GM12873 (cell line): Measurements from ENCODE around the gene DOP1A.
A peak's percentile ranks its signal among the peaks of the same experiment; 100 is the strongest.

Source experiments
- TF ChIP-seq, protein P1 (sequence below): IDR thresholded peaks from 2 replicates; pipeline ENCODE4 v1.5.1; 2012; ENCODE audit warnings: low read depth, mild to moderate bottlenecking, moderate library complexity, low read length, control low read depth; ENCODE audit not compliant: insufficient read depth; ENCODE audit errors: missing control alignments

DOP1A gene

DNA sequence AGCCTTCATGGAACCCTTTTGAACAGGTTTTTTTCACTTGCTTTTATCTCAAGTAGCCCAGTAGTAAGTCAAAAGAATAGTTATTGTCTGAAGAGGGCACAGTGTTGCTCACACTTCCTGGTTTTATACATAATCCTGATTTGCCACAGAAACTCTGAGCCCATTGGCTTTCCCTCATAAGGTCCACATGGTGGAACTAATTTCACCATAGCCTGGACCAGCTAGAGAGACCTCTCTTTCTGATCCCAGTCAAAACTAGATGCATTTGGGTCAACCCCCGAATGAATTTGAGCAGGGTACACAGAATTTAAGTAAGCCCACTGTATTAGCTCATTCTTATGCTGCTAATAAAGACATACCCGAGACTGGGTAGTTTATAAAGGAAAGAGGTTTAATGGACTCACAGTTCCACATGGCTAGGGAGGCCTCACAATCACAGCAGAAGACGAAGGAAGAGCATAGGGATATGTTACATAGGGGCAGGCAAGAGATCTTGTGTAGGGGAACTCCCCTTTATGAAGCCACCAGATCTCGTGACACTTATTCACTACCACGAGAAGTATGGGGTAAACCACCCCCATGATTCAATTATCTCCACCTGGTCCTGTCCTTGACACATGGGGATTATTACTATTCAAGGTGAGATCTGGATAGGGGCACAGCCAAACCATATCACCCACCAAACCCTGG is 131.8 kb downstream of the DOP1A start:
- TF ChIP-seq, protein P1, sequence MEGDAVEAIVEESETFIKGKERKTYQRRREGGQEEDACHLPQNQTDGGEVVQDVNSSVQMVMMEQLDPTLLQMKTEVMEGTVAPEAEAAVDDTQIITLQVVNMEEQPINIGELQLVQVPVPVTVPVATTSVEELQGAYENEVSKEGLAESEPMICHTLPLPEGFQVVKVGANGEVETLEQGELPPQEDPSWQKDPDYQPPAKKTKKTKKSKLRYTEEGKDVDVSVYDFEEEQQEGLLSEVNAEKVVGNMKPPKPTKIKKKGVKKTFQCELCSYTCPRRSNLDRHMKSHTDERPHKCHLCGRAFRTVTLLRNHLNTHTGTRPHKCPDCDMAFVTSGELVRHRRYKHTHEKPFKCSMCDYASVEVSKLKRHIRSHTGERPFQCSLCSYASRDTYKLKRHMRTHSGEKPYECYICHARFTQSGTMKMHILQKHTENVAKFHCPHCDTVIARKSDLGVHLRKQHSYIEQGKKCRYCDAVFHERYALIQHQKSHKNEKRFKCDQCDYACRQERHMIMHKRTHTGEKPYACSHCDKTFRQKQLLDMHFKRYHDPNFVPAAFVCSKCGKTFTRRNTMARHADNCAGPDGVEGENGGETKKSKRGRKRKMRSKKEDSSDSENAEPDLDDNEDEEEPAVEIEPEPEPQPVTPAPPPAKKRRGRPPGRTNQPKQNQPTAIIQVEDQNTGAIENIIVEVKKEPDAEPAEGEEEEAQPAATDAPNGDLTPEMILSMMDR, result no peak

DNA sequence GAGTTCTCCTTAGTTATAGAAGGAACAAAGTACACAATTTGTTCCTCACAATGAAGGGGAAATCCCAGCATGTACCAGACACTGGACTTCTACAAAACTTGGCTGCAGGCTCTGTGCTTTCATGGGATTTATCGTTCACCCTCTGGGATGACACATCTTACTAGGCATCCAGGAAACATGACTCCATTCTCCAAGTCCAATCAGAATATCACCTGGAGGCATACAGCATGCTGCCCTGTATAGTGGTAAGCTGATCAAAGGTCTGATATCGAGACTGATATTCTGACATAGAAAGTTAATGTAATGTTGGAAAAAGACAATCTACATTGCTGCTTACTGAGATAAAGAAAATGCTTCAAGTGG is 132.4 kb downstream of the DOP1A start:
- TF ChIP-seq, protein P1, result no peak

DNA sequence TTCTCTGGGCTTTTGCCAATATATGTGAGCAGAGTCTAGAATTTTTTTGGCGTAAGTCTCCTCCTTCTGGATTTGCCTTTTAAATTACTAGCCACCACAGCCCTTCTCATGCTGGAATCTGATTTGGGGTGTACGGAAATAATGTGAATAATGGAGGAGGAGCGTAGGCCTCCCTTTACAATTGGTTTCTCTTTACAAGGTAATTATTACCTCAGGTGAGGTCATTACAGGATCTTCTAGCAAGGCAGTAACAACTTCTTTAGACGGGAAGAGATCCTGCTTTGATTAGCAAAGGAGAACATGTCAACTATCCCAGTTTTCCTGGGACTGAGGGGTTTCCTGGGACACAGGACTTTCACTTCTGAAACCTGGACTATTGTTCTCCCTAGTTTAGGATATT is 134.6 kb downstream of the DOP1A start:
- TF ChIP-seq, protein P1, result no peak

DNA sequence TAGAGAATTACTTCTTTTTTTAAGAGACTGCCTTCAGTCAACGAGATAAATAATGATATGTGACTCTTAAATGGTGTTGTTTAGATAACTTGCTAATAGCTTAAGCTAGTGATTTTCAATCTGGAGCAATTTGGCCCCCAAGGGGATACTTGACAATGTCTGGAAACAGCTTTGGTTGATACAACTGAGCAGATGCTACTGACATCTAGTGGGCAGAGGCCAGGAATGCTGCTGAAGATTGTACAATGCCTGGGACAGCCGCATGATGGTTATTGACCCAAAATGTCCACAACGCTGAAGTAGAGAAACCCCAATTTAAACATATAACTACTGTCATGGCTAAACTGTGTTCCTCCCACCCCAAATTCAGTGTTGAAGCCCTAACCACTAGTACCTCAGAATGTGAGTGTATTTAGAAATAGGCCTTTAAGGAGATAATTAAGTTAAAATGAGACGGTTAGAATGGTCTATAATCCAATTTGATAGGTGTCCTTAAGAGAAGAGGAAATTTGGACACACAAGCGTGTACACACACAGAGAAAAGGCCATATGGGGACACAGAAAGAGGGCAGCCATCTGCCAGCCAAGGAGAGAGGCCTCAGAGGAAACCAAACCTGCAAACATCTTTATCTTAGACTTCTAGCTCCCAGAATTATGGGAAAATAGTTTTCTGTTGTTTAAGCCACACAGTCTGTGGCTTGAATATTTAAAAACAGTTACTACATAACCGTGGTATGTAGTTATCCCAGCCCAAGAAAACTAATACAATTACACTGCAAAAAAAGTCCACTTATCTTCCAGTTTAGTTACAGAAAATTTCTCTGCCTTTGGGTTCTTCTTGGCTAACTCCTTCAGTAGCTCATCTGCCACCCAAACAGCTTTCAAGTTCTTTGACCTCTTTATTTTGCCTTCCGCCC is 147.9 kb downstream of the DOP1A start:
- TF ChIP-seq, protein P1, result peak; percentile 88

DNA sequence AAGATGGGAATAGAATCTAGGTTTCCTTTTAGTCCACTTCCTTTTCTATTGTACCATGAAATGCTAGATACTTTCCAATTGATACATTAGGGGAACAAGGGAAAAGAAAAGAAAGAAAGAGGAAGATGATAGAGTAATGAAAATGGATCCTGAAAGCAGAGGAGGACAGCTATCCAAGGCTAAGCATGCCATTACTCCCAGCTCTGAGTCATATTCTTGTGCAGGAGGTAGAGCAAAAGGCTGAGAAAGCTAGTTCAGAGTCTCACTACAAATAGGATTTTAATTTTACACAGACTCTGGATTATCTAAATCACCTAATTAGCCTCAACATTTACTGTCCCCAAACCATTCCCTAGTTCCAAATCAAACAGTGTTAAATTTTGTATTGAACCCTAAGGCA is 149.3 kb downstream of the DOP1A start:
- TF ChIP-seq, protein P1, result no peak
